ENCODE results near the gene HSBP1.

HSBP1 gene

DNA sequence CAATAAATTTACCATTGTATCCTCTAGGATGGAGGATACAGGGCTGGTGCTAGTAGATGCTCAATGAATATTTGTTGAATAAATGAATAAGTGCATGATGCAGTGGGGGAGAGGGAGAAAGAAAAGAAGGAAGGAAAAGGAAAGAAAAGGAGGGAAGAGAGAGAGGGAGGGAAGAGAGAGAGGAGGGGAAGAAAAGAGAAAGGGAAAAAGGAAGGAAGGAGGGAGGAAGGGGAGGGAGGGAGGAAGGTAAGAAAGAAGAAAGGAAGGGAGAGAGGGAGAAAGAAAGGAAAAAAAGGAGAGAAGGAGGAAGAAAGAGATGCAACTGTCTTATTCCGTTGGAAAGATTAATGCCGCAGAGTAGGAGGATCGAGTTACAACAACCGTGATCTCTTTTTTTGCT is 30.4 kb downstream of the HSBP1 start:
- no peak overlapping the region for H3K4me3 Mint-ChIP-seq
- intact Hi-C loops (cut with micrococcal nuclease), result no loop called here
- H3K27ac Mint-ChIP-seq, result no peak overlapping the region
- H3K27me3 Mint-ChIP-seq, result peaks cover 7% of the 10 kb centered on the region
- H3K36me3 Mint-ChIP-seq (ENCODE audit: low read depth), result no peaks in the 10 kb centered on the region
- peaks cover 23% of the 10 kb centered on the region for H3K4me1 Mint-ChIP-seq (ENCODE audit: low read depth)
- no peaks in the 10 kb centered on the region for H3K9me3 Mint-ChIP-seq

DNA sequence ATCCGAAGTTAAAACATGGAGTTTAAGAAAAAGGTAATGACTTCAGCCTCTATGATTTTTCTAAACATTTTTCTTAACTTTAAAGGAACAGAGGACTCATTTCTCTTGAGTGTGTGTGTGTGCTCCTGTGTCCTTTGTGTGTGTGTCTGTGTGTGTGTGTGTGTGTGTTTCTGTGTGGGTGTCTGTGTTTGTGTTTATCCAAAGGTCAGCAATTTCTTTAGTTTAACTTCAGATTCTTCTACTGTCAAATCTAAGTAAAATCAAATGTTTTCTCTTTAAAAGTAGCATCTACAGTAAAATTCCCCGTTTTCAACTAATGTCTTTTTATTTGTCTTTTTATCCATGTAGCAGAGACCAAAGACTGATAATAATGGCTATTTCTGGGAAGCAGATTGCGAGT is 31.8 kb downstream of the HSBP1 start:
- H3K4me1 Mint-ChIP-seq (ENCODE audit: low read depth), result peaks cover 36% of the 10 kb centered on the region
- H3K27ac Mint-ChIP-seq, result no peak overlapping the region
- no peak overlapping the region for H3K4me3 Mint-ChIP-seq
- H3K27me3 Mint-ChIP-seq, result peaks cover 7% of the 10 kb centered on the region
- intact Hi-C loops (cut with micrococcal nuclease), result no loop called here
- H3K36me3 Mint-ChIP-seq (ENCODE audit: low read depth), result no peaks in the 10 kb centered on the region
- H3K9me3 Mint-ChIP-seq, result no peaks in the 10 kb centered on the region

DNA sequence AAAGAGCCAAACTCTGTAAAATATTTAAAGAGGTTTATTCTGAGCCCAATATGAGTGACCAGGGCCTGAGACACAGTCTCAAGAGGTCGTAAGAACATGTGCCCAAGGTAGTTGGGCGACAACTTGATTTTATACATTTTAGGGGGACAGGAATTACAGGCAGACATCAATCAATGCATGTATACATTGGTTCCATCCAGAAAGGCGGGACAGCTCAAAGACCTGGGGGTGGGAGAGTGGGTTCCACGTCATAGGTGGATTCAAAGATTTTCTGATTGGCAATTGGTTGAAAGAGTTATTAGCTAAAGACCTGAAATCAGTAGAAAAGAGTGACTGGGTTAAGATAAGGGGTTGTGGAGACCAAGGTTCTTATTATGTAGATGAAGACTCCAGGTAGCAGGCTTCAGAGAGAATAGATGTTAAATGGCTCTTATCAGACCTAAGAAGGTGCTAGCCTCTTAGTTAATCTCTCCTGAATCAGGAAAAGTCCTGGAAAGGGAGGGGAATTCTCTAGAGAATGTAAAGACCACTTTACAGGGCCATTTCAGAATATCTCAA is 32.4 kb downstream of the HSBP1 start:
- peaks cover 41% of the 10 kb centered on the region for H3K4me1 Mint-ChIP-seq (ENCODE audit: low read depth)
- no peaks in the 10 kb centered on the region for H3K9me3 Mint-ChIP-seq
- no peaks in the 10 kb centered on the region for H3K36me3 Mint-ChIP-seq (ENCODE audit: low read depth)
- intact Hi-C loops (cut with micrococcal nuclease), result no loop called here
- H3K27me3 Mint-ChIP-seq, result peaks cover 7% of the 10 kb centered on the region
- H3K27ac Mint-ChIP-seq, result no peak overlapping the region
- no peak overlapping the region for H3K4me3 Mint-ChIP-seq

DNA sequence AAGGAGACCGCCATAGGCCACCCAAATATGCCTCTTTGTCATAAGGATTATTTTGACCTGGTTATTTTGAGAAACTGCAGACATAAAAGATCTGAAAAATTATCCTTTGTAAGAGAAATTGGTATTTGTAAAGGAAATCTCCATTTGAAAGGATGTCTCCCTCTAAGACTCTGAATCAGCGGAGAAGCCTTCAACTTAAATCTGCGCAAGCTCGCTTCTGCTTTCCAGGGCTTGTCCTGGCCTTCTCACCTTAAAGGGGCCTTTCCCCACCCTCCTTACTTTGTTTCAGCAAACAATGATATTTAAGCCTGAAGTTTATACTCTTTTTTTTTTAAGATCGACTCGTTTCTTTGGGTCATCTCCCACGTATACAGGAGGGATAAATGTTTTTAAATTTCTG is 34.5 kb downstream of the HSBP1 start:
- H3K9me3 Mint-ChIP-seq, result no peaks in the 10 kb centered on the region
- intact Hi-C loops (cut with micrococcal nuclease), result no loop called here
- peaks cover 46% of the 10 kb centered on the region for H3K4me1 Mint-ChIP-seq (ENCODE audit: low read depth)
- H3K27ac Mint-ChIP-seq, result peak overlapping the region; percentile 56
- peaks cover 7% of the 10 kb centered on the region for H3K27me3 Mint-ChIP-seq
- H3K4me3 Mint-ChIP-seq, result no peak overlapping the region
- no peaks in the 10 kb centered on the region for H3K36me3 Mint-ChIP-seq (ENCODE audit: low read depth)

DNA sequence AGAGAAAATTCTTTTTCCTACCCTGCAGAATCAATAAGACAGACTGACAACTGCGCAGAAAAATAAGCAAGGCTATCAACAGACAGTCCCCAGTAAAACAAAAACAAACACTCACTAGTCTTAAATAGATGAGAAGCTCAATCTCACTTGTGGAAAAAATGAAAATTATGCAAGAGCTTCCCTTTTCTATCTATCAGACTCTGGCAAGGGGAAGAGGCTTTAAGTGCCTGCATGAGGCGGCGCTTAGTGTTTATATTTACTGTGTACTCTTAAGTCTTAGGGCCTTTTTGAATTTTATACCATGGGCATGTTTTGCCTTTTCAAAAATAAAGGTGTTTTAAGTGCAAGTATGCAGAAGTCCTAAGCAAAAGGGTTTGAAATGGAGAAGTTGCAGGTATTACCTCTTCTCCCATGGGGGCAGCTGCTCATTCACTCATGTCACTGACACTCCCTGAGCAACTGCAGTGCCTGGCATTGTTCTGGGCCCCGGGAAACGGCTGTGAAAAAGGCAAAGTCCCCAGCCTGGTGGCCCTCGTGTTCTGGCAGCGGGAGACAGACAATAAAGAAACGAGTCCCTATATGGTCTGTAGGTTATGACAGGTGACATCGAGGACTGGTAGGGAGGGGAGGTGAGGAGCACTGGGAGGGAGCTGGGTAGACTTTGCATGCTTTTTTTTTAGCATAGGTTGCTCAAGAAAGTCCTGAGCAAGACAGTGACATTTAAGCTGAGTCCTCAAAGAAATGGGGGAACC is 35.2 kb downstream of the HSBP1 start:
- no peaks in the 10 kb centered on the region for H3K36me3 Mint-ChIP-seq (ENCODE audit: low read depth)
- peak overlapping the region; percentile 11 for H3K4me3 Mint-ChIP-seq
- no peaks in the 10 kb centered on the region for H3K9me3 Mint-ChIP-seq
- peak overlapping the region; percentile 56 for H3K27ac Mint-ChIP-seq
- H3K27me3 Mint-ChIP-seq, result peaks cover 4% of the 10 kb centered on the region
- intact Hi-C loops (cut with micrococcal nuclease), result no loop called here
- H3K4me1 Mint-ChIP-seq (ENCODE audit: low read depth), result peaks cover 53% of the 10 kb centered on the region

DNA sequence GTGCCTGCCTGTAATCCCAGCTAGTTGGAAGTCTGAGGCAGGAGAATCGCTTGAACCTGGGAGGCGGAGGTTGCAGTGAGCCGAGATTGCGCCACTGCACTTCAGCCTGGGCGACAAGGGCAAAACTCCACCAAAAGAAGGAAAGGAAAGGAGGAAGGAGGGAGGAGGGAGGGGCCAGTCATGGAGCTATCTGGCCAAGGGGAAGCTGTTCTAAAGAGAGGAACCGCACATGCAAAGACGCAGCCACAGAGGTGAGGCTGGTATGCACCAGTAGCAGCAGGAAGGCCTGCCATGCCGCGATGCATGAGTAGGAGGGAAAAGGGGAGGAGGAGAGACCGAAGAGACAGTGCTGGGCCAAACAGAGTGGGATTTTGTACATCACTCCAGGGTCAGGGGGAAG is 35.9 kb downstream of the HSBP1 start:
- H3K27me3 Mint-ChIP-seq, result no peaks in the 10 kb centered on the region
- intact Hi-C loops (cut with micrococcal nuclease), result no loop called here
- H3K27ac Mint-ChIP-seq, result peak overlapping the region; percentile 56
- no peaks in the 10 kb centered on the region for H3K36me3 Mint-ChIP-seq (ENCODE audit: low read depth)
- H3K4me3 Mint-ChIP-seq, result no peak overlapping the region
- peaks cover 53% of the 10 kb centered on the region for H3K4me1 Mint-ChIP-seq (ENCODE audit: low read depth)
- no peaks in the 10 kb centered on the region for H3K9me3 Mint-ChIP-seq

DNA sequence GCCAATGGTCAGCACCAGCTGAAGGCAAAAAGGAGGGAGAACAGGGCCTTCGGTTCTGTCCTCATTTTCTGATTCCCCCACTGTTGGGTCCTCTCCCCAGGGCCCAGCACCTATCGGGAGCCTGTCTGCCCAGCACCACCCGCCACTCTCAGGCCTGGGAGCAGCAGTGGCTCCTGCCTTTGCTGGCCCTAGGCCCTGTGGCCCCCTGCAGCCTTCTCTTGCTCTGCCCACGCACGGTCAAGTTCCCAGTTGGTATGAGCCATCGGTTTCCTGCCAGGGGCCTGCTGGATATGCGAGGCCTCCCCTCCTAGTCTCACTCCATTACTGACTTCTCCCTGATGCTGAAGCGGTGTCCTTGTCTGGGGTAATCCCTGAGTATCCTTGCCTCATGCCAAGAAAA is 37.5 kb downstream of the HSBP1 start:
- Mint-ChIP-seq H3K27ac (no peak overlapping the region), H3K36me3 (ENCODE audit: low read depth) (no peaks in the 10 kb centered on the region), H3K4me1 (ENCODE audit: low read depth) (peaks cover 59% of the 10 kb centered on the region), H3K27me3 (no peaks in the 10 kb centered on the region), H3K4me3 (no peak overlapping the region), H3K9me3 (no peaks in the 10 kb centered on the region)
- intact Hi-C loops (cut with micrococcal nuclease), result no loop called here

DNA sequence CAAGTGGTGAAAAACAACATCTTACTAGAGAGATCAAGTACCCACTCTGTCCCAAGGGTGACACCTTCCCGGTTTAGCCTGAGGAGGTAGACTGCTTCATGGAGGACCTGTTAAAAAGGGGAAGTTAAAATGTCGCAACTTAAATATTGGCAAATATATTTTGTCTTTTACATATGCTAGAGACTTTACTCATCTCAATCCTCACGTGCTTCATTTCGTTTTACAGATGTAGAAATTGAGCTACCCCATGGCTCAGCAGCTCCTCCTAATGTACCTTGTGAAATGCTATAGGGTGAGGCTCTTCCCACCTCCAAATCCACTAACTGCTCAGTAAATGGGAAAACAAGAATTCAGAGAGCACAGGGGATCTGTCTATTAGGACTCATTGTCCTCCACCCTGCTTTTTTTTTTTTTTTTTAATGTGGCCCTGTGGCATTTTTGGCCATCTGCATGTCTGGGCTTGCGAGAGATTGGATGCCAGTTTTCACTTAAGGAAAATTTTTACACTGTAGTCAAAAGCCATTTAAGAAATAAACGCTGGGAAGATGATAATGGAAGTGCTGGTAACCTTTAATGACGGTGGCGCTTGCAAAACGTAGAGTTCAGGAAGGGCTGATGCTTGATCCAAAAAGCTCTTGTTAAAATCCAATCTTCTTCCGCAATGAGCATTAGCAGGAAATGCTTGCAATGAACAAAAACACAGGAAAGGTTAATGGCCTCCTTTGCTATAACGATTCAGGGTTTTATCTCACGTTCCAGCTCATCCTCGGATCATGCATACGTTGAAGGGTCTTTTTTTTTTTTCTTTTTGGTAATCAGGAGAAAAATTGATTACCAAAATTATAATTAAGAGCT is 39.8 kb downstream of the HSBP1 start:
- Mint-ChIP-seq H3K27me3 (peaks cover 3% of the 10 kb centered on the region), H3K36me3 (ENCODE audit: low read depth) (no peaks in the 10 kb centered on the region), H3K4me1 (ENCODE audit: low read depth) (peaks cover 52% of the 10 kb centered on the region), H3K4me3 (no peak overlapping the region), H3K9me3 (no peaks in the 10 kb centered on the region), H3K27ac (no peak overlapping the region)
- intact Hi-C loops (cut with micrococcal nuclease), result no loop called here

DNA sequence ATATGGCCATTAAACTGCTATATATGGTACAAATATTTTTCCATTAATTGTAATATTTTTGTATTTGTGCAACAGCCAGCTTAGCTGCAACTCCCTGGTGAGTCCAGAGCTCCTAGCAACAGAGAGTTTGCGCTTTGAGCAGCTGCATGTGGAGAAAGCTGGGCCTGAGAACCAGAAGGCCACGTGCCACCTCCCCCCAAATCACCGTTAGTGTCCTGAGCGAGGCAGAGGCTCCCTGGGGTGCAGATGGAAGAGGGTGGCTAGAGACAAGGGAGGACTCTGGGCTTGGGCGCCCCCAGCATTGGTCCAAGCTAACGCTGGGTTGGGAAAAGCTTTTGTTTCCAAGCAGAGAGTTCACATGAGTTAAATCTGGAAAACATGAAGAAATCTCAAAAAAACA is 41.6 kb downstream of the HSBP1 start:
- Mint-ChIP-seq H3K9me3 (no peaks in the 10 kb centered on the region), H3K27me3 (peaks cover 5% of the 10 kb centered on the region), H3K4me1 (ENCODE audit: low read depth) (peaks cover 35% of the 10 kb centered on the region), H3K36me3 (ENCODE audit: low read depth) (no peaks in the 10 kb centered on the region), H3K27ac (no peak overlapping the region), H3K4me3 (no peak overlapping the region)
- intact Hi-C loops (cut with micrococcal nuclease), result no loop called here

DNA sequence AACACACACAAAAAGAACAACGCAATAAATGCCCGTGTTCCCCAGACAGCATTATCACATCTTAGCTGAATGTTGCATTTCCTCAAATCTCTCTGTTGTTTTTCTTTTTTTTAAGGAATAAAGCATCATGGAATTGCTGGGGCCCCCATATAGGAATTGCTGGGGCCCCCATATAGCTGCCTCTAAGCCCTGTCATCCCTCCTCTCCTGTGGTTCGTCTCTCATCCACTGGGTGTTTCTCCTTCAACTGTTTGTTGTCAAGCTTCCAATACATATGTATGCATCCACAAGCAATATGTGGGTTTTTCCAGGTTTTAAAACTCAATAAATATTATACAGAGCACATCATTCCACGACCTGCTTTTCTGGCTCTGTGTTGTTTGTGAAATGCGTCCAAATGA is 43.2 kb downstream of the HSBP1 start:
- H3K27ac Mint-ChIP-seq, result no peak overlapping the region
- H3K36me3 Mint-ChIP-seq (ENCODE audit: low read depth), result no peaks in the 10 kb centered on the region
- H3K4me1 Mint-ChIP-seq (ENCODE audit: low read depth), result peaks cover 21% of the 10 kb centered on the region
- no peak overlapping the region for H3K4me3 Mint-ChIP-seq
- H3K27me3 Mint-ChIP-seq, result peaks cover 5% of the 10 kb centered on the region
- H3K9me3 Mint-ChIP-seq, result no peaks in the 10 kb centered on the region
- intact Hi-C loops (cut with micrococcal nuclease), result no loop called here

DNA sequence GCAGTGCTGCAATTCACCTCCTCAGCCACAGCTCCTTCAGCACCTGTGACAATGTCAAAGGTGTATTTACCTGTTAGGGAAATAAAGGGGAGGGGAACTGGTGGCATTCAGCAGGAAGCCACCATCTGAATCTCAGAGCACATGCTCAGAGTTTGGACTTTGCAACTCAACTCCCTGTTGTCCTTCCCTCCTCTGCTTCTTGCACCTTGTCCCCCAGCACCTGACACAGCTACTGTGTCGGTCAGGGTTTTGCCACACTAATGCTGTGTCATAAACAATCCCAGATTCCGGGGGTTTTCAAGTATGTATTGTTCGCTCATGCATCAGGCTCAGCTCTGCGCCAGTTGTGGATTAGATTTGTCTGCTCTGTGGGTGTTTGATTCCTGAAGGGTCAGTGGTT is 43.7 kb downstream of the HSBP1 start:
- no peaks in the 10 kb centered on the region for H3K36me3 Mint-ChIP-seq (ENCODE audit: low read depth)

DNA sequence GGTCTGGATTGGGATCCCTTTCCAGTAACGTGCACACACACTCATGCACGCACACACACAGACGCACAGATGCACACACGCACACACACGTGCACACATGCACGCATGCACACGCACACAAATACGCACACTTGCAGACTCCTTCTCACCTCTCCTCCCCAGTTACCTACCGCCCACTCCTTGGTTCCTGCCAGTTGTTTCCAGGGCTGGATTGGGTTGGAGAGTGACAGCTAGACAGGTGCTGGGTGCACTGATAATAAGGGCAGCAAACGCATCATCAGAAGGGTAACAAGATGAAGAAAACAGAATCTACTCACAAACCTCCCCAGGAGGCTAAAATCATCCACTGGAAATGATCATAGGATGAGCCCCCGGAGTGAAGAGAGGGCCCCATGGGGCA is 45.0 kb downstream of the HSBP1 start:
- peaks cover 5% of the 10 kb centered on the region for H3K27me3 Mint-ChIP-seq
- no peaks in the 10 kb centered on the region for H3K36me3 Mint-ChIP-seq (ENCODE audit: low read depth)
- H3K9me3 Mint-ChIP-seq, result no peaks in the 10 kb centered on the region
- intact Hi-C loops (cut with micrococcal nuclease), result no loop called here
- peaks cover 8% of the 10 kb centered on the region for H3K4me1 Mint-ChIP-seq (ENCODE audit: low read depth)
- no peak overlapping the region for H3K27ac Mint-ChIP-seq
- H3K4me3 Mint-ChIP-seq, result no peak overlapping the region

More for the DNA sequence above, 43.7 kb downstream of the HSBP1 start:
- Mint-ChIP-seq H3K9me3 (no peaks in the 10 kb centered on the region), H3K4me3 (no peak overlapping the region), H3K27ac (no peak overlapping the region), H3K27me3 (peaks cover 5% of the 10 kb centered on the region), H3K4me1 (ENCODE audit: low read depth) (peaks cover 21% of the 10 kb centered on the region)
- intact Hi-C loops (cut with micrococcal nuclease), result no loop called here

DNA sequence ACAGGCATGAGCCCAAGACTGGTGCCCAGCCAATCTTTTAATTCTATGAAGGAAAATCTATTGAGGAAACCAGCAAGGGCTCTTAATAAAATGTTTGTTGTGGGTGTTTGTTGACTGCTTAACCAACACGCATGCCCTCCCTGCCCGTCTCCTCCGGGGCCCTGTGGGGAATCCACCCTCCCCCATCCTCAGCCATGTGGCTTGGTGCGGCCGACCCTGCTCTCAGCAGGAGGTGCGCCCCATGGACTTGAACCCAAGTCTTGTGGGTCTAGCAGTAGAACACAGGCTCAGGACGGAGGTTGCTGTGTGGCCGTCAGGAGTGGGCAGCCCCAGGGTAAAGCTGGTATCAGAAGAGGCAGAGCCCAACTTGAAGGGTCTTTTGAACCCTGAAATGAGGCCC is 46.1 kb downstream of the HSBP1 start:
- intact Hi-C loops (cut with micrococcal nuclease), result no loop called here
- Mint-ChIP-seq H3K4me1 (ENCODE audit: low read depth) (peaks cover 9% of the 10 kb centered on the region), H3K9me3 (no peaks in the 10 kb centered on the region), H3K4me3 (no peak overlapping the region), H3K27me3 (peaks cover 5% of the 10 kb centered on the region), H3K36me3 (ENCODE audit: low read depth) (no peaks in the 10 kb centered on the region), H3K27ac (no peak overlapping the region)

DNA sequence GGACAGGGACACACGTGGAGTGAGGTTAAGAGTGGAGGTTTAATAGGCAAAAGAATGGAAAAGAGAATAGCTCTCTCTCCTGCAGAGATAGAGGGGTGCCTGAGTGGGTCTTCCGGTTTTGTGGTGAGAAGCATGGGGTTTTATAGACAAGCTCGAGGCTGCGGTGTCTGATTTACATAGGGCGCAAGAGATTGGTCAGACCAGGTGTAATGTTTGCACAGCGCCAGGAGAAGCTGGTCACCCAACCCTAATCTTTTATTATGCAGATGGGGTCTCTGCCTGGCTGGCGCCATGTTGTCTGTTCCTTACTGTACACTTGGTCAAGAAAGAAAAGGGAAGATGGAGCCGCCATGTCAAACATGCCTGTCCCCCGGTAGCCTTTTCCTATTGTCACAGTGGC is 46.6 kb downstream of the HSBP1 start:
- no peak overlapping the region for H3K27ac Mint-ChIP-seq
- H3K4me1 Mint-ChIP-seq (ENCODE audit: low read depth), result peaks cover 10% of the 10 kb centered on the region
- no peaks in the 10 kb centered on the region for H3K9me3 Mint-ChIP-seq
- intact Hi-C loops (cut with micrococcal nuclease), result no loop called here
- H3K36me3 Mint-ChIP-seq (ENCODE audit: low read depth), result no peaks in the 10 kb centered on the region
- no peak overlapping the region for H3K4me3 Mint-ChIP-seq
- peaks cover 5% of the 10 kb centered on the region for H3K27me3 Mint-ChIP-seq
